Activated T-cell treated with anti-CD3 and anti-CD28 coated beads for 48 hours (primary cell): ENCODE data around the gene TEKT1.
"Not testable (repeated sequence)": the region's sequence is repeated elsewhere in the genome, so short reads cannot be mapped to it uniquely, and the experiment has no call there.

Source experiments
- DNase-seq: peaks from one replicate; pipeline ENCODE4 v3.0.0-alpha.2; 2020; ENCODE audit warnings: low read depth

TEKT1 gene

DNA sequence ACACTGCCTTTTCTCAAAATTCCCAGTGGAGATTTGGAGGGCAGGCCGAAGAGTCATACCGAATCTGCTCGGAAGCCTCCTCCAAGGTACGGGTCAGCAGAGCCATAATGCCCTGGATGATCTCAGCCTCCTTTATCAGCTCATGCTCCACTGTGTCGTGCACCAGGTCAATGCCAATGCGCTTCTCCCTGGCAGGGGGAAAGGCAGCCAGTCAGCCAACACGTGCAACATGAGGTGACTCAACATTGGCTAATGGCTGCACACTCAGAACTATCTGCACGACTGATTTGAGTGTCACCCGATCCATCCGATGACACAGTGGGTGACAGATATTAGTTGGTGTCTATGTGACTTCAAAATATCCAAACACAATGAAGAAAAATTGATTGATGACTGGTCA, 15.8 kb downstream of the TEKT1 start:
- no peak for DNase-seq

DNA sequence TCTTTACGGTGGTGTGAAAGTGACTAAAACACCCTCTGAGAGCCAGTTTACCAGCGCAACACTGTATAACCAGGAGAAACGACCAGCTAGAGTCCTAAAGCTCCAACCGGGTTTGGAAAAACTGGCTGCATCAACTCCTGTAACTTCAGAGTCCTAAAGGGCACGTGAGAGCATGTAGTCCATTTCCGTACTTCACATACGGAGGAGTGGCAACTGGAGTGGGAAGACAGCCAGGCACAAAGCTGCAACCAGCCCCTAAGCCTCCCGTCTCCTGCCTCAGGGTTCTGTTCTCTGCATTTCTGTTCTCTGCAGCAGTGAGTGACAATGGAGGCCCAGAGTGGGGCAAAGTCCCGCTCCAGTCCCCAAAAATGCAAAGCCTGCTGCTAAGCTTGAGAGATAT, 19.2 kb downstream of the TEKT1 start:
- DNase-seq = no peak

DNA sequence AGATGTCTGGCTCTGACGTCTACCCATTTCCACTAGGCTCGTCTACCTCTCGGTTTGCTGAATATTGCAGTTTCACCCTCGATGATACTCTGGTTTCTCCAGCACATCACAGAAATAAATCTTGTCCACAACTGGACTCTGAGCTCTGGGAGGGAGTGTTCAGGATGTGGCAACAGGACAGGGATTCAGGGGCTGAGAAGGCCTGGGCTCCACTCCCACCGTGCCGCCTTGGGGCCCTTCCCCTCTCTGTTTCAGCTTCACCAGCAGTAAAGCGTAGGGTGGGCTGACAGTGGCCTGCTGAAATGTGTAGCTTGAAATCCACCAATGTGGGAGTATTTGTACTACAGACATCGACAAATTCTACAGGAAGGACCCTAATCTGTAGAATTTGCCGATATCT, 20.0 kb downstream of the TEKT1 start:
- DNase-seq = no peak

DNA sequence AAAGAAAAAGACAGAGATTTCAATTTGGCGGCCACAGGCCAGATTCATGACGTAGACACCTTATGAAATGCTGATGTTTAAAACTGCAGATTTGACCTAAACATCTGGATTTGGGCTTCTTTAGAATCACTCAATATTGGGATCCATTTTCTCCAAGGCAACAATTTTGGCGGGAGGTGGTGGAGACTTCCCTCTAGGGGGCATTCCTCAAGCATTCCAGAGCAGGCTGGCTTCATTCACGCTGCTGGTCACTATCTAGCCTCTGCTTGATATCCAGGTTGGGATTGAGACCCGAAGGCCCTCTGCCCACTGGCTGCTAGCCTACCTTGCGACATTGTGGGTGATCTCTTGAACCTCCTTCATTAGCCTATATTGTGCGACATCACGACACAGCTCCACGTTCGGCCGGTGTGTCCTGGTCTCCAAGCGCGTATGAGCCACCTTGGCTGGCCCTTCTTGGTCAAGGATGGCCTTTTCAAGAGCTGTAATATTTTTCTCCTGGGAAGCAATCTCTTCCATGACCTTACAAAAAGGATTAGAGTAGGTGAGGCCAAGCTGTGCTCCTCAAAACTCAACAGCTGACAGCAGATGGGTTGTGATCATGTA, 31.0 kb downstream of the TEKT1 start:
- DNase-seq = no peak

DNA sequence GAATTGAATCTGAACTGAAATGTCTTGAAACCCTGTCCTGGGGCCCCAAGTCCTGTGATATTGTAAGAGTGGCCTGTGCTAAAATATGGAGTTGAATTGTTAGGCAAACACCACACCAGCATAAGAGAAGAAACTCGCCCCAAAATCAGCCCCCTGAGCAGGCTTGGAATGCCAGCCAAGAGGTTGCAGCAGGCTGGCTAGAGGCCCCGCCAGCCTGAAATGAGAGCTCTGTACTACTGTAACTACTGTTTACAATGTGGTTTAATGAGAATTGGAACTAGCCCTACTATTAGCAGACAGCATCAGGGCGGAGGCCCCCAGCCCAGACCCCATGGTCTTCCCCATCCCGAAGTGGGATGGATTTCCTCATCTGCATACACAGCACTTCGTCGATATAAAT, 31.8 kb downstream of the TEKT1 start:
- DNase-seq = no peak

DNA sequence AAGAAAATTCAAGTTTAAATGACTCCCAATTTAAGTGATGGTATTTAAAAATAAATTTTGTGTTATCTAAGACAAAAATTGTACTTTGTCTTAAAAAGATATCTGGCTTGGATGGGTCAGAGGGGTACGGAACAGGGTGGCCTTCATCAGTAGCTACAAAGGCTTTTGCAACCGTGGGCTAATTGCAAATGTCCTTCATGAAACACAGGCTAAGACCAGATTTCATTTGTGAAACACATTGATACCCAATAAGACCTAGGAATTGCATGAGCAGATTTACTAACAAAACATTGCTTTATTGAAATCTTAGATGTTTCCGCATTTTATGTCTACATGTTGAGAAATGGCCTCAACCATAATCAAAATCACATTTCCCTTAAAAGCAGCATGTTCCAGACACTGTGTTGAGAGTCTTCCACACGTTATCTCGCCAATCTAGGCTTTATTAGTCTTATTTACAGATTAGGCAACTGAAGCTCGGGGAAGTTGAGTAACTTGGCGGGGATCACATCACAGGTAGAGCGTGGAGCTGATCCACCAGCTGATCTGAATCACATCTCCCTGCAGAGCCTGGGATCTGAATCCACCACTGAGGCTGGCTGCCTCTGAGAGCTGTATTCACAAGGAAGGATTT, 33.7 kb downstream of the TEKT1 start:
- no peak for DNase-seq

DNA sequence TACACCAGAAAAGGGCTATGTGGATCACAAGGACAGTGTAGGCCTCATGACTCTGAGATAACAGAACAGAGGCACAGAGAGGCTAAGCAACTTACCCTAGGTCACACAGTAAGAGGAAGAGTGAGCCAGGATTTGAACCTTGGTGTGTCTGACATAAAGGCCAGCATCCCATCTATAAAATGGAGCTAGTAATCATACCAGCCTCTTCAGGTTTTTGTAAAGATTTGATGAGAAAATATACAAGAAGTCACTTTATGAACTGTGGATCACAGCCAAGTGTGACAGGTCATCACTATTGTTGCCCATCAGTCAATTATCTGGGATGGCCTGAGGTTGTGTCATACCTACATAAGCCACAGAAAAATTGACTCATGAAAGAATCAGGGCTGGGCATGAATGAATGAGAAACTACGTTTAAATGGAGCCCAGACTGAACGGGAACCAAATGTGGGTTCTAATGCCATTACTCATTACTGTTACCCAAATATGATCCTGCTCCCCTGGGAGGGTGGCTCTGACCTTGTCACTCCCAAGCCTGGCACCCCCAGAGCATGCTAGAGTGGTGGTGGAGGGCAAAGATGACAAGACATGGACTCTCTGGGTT, 34.5 kb downstream of the TEKT1 start:
- DNase-seq = no peak

DNA sequence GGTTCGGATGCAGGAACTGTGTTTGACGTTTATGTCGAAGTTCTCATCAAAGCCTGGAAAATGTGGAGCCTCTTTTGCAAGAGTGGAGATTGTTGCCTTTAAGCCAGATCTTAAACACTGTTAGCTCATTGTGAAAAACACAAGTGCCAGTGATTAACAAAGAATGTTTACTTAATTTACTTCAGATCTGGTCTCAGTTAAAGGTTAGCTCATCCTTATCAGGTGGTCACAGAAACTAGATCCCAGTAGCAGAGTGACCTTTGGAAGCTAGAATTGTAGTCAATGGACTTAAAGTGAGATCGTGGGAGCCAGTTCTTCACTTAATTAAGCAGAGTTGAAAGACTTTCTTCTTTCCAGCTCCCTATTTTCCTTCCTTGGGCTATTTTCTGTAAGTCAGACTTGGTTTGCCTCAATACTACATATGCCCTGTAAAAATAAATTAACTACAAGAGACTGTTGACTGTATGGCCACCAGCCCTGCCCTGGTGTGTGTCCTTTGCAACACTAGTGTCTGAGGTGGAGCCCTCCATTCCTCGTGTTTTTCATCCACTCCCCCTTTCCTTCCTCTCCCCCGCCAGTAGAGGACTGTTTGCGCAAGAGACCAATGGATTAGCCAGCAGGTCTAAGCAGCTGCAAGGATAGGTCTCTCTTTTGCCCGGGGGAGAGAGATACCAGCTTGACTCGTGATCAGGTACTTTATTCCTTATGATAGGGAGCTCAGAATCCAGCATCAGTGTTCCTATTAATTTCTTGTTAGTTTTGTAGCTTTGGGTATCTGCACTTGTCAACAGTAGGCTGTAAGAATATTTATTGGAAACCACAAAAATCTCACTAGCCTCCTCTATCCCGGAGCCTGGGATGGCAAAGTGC, 35.3 kb downstream of the TEKT1 start:
- DNase-seq = no peak

DNA sequence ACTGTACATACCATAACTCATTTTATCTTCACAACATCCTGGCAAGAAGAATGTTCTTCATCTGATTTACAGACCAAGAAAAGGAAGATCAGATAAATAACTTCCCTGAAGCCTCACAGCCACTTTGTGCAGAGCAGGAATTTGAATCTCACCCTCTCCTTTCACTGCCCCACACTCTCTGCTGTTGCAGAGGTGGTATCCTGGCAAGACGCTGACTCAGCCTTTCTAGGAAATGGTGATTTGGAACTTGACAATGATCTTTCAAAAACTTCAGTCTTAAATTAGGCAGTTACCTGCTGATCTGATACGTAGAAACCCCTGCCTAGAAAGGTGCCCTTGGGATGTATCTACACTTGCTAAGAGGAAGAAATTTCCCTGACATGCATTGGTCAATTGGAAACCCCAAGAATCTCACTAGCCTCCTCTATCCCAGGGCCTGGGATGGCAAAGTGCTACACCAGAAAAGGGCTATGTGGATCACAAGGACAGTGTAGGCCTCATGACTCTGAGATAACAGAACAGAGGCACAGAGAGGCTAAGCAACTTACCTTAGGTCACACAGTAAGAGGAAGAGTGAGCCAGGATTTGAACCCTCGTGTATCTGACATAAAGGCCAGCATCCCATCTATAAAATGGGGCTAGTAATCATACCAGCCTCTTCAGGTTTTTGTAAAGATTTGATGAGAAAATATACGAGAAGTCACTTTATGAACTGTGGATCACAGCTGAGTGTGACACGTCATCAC, 37.6 kb downstream of the TEKT1 start:
- DNase-seq = no peak

DNA sequence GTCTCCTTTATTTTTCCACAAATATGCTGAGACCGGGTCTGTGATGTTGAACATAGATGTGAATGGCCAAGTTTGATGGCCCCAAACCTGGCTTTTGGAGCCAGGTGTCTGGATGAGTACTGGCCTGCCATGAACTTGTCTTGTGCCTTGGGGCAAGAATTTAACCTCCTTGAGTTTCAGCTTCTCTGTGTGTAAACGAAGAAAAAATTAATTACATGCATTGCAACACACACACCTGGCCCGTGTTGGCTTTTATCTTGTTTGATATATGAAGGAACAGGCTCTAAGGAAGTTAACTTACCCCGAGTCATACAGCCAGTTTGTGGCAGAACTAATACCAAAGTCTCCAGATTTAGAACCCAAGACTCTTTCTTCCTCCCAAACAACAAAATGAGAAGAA, 42.4 kb downstream of the TEKT1 start:
- DNase-seq = no peak

DNA sequence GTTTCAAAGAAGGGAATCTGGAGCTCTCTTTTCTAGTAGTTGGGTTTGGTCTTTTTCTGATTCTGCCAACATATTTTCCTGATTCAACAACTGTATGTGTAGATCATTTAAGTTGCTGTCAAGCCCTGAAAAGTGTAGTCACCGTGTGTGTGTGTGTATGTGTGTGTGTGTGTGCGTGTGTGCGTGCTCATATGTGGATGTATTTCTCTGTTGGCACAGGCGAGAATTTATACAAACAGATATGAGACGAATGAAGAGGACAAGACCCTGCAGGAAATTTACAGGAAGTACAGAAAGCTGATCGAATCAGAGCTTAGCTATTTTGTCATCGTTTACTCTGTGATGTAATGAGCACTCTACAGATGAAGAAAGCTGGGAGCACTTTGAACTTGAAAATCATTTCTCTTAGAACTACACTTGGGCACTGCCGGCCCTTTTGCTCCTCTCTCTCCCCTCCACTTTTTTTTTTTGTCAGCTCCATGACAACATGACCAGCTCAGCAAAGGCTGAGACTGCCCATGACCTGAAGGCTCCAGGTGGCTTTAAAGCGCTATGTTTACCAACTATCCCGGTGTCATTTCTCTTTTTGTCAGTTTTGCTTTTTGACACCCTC, 44.3 kb downstream of the TEKT1 start:
- DNase-seq = no peak

DNA sequence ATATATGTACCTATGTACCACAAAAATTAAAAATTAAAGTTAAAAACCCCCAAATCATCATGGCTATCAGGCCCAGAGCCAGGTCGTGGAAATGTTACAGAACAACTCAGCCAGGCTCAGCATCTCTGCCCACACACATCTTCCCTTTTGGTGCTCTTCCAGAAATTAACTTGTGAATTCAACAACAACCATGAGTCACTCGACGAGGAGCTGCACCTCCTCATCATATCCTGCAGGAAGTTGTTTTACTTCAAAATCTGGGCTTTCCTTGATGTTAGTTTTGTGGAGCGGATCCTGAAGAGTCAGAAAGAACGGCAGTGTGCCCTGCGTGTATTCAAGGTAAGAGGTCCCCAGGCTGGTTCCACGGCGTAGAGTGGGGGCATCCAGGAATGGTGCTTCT, 44.9 kb downstream of the TEKT1 start:
- DNase-seq = no peak

DNA sequence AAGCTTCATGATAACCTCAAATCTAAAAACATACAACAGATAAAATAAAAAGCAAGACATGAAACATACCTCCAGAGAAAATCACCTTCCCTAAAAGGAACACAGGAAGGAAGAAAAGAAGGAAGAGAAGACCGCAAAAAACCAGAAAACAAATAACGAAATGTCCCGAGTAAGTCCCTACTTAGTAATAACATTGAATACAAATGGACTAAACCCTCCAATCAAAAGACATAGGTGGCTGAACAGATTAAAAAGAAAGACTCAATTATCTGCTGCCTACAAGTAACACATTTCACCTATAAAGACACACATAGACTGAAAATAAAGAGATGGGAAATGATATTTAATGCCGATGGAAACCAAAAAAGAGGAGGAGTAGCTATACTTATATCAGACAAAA, 49.3 kb downstream of the TEKT1 start:
- DNase-seq = no peak

DNA sequence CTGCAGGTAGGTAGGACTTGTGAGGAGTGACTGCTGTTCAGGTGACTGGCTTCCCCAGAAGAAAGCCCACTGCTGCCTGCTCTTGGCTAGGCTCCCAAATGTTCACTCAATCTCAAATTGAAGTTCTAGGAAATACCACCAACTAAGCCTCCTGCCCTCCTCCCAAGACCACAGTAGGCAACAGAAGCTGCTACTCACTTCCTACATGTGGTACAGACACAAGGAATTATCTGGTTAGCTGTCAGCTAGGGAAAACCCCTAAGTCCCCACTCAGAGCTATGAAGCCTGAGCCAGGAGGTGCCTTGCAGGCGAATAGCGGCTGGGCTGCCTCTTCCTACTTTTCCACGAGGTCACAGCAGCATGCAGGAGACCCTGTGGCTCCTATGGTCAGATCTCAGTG, 50.6 kb downstream of the TEKT1 start:
- no peak for DNase-seq

DNA sequence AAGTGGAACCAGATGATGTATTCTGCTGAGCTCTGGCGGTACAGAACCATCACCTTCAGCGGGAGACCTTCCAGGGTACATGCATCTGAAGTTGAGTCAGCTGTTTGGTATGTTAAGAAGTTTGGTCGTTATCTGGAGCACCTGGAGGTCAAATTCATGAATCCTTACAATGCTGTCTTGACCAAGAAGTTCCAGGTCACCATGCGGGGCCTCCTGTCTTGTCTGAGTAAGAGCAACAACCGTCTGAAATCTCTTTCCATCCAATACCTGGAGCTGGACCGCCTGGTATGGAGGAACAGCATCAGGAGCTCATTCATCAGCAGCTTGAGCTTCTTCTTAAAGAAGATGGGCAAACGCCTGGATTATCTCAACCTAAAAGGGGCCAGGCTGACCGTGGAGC, 51.5 kb downstream of the TEKT1 start:
- DNase-seq = no peak

DNA sequence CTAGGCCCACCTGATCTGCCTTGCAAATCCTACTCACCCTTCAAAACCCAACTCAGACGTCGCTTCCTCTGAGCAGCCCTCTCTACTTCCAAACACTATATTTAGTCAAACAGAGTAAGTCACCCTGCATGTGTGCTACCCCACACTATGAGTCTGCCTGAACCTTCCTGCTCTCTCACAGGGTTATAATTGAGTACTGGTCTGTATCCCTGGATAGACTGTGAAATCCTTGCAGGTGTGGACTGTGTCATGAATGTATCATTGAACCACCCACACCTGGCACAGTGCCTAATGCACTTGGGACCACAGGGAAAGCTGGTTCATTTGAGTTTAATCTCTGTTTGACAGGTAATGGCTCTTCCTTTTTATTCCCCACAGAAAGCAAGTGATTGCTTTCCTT, 52.1 kb downstream of the TEKT1 start:
- DNase-seq = no peak

DNA sequence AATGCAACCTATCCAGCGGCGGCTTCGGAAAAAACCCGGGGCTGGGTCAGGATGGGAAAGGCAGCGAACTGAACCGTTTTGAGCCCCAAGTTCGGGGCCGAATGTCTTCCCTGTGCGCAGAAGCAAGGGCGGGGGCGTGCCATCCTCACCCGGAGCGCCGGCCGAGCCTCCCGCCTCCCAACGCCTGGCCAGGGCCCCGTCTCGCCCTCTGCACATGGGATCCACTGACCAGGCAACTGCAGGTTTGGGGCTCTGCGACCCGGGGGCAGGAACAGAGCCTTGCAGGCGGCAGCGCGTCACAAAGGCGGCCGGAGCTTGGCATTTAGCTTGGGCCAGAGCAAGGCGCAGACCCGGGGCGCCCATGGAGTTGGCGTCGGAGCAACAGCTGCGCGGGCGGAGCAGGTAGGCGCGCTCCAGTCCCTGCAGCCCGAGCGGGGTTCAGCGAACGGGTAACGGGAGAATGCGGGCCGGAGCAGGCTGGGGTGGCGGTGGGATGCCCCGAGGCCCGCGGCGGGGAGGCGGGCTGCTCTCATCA, 55.6 kb downstream of the TEKT1 start, which contains the start of gene FBXO39:
Gene FBXO39, plus strand, starts transcription at position 345 of the 535 bp plus-strand sequence. CDS start 3,654 bp downstream, outside the sequence.
- DNase-seq = no peak

DNA sequence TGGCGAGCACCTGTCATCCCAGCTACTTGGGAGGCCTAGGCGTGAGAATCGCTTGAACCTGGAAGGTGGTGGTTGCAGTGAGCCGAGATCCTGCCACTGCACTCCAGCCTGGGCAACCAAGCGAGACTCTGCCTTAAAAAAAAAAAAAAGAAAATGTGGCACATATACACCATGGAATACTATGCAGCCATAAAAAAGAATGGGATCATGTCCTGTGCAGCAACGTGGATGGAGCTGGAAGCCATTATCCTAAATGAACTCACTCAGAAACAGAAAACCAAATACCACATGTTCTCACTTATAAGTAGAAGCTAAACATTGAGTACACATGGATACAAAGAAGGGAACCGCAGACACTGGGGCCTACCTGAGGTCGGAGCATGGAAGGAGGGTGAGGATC, 56.6 kb downstream of the TEKT1 start:
- DNase-seq = not testable (repeated sequence)

DNA sequence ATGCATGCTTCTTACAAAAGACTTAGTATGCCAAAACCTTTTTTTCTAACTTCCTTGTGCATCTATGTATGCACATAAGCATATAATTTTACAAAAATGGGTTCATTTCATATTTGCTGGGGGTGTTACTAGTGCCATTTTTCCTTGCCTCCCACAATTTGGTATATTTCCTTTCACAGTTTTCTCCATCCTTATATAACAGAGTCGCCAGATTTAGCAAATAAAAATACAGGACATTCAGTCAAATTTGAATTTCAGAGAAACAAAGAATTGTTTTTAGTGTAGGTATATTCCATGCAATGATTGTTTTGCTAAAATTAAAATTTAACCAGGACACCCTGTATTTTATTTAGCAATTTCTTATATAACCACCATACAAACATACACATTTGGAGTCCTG, 59.5 kb downstream of the TEKT1 start:
- no peak for DNase-seq

DNA sequence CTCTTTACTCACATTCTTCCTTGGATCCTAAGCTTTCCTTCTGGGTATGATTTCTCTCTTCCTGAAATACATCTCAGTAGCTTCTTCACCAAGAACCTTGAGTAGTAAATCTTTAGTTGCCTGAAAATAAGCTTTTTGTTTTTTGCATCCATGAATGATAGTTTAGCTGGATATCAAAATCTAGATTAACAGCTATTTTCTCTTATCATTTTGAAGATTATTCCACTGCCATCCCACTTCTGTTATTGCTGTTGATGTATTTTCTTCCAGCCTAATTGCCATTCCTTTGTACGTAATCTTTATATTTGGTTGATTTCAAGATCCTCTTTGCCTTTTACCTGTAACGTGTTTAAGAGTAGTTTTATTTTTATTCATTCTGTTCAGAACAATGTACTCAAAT, 63.1 kb downstream of the TEKT1 start:
- no peak for DNase-seq

DNA sequence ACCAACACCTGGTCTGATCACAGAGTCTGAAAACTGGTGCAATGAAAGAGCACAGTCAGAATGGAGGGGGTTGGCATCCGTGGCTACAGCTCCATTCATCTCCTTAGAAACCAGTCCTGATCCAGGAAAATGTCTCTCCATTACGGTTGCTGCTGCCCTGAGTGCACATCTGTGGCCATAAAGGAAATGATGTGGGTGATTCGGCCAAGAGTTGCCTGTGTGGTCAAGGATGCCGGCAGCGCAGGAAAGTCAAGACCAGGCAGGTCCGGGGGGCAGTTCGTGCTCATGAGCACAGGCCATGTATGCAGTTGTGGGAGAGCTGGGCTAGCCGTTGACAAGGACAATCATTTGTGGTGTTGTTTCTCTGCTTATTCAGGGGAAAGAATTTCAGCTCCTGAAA, 69.8 kb downstream of the TEKT1 start:
- no peak for DNase-seq
